B cell (primary cell): ENCODE results near the gene ARMC9. TPM values are rescaled to one million over a fixed set of nuclear protein-coding genes. Genes with fewer than 3 reads are reported as not detected.
A peak's percentile ranks its signal among the peaks of the same experiment; 100 is the strongest.

Experiments
- ATAC-seq: fragments of 200-7000 bp; cut with Tn5 transposase; one replicate; pipeline ENCODE4 v1.10.0; 2021; ENCODE audit warnings: low read depth, mild to moderate bottlenecking, moderate number of reproducible peaks, moderate library complexity
- CTCF ChIA-PET: fragments of 350-600 bp; sonication (Branson Sonifier 250); formaldehyde crosslinking; loops from one replicate; lab custom pipeline; 2021; ENCODE audit warnings: antibody characterized with exemption, inconsistent platforms; lab: Charles Lee
- POLR2A ChIA-PET: fragments of 350-600 bp; sonication (Branson Sonifier 250); formaldehyde crosslinking; loops from one replicate; lab custom pipeline; 2021; ENCODE audit warnings: antibody characterized with exemption; lab: Charles Lee
- DNase-seq: peaks from one replicate; pipeline ENCODE4 v3.0.0; 2013
- H2AFZ ChIP-seq: 2 replicates; pipeline ENCODE4 v1.6.1; 2012; ENCODE audit warnings: mild to moderate bottlenecking, low read depth, low read length; ENCODE audit not compliant: insufficient read depth, poor library complexity, severe bottlenecking
- H3K27ac ChIP-seq, 2 donors: 1 replicate in 1 of 2; 2 replicates in 1 of 2; pipeline ENCODE4 v1.5.1; 2012 to 2013; ENCODE audit warnings: low read length in 2 of 2, mild to moderate bottlenecking in 2 of 2, moderate library complexity in 1 of 2
- H3K27me3 ChIP-seq, 4 experiments: fragments of 200-600 bp in 1 of 4; sonication (generic) in 1 of 4; replicated peaks in 1 of 4; 1 replicate in 2 of 4; 2 replicates in 2 of 4; pipeline versions ENCODE4 v1.6.1 to v1.7.0; 2013 to 2016; ENCODE audit warnings: low read length in 3 of 4, mild to moderate bottlenecking in 2 of 4, mixed read lengths in 1 of 4, moderate library complexity in 1 of 4; ENCODE audit not compliant: insufficient read depth in 4 of 4, control insufficient read depth in 3 of 4; ENCODE audit errors: control extremely low read depth in 1 of 4
- H3K36me3 ChIP-seq, 2 experiments: replicated peaks in 1 of 2; 1 replicate in 1 of 2; 2 replicates in 1 of 2; pipeline versions ENCODE4 v1.6.1 to v1.7.1; 2013; ENCODE audit warnings: low read length in 1 of 2; ENCODE audit not compliant: insufficient read depth in 2 of 2, control insufficient read depth in 1 of 2; ENCODE audit errors: control extremely low read depth in 1 of 2, extremely low read depth in 1 of 2
- H3K4me1 ChIP-seq, 2 donors: fragments of 200-600 bp in 1 of 2; sonication (generic) in 1 of 2; 1 replicate in 1 of 2; 2 replicates in 1 of 2; pipeline versions ENCODE4 v1.5.1 to v1.6.1; 2013 to 2017; ENCODE audit warnings: low read length in 2 of 2; ENCODE audit not compliant: control insufficient read depth in 2 of 2, insufficient read depth in 2 of 2
- H3K4me2 ChIP-seq: replicated peaks from 2 replicates; pipeline ENCODE3; 2012; ENCODE audit warnings: mild to moderate bottlenecking, low read depth, low read length; ENCODE audit not compliant: poor library complexity, severe bottlenecking
- H3K4me3 ChIP-seq, 5 experiments: fragments of 200-600 bp in 1 of 5; sonication (generic) in 1 of 5; 1 replicate in 3 of 5; 2 replicates in 2 of 5; pipeline versions ENCODE4 v1.5.1 to v1.7.0; 2011 to 2016; ENCODE audit warnings: low read length in 4 of 5, mild to moderate bottlenecking in 4 of 5, low read depth in 2 of 5, control low read depth in 1 of 5, moderate library complexity in 1 of 5; ENCODE audit not compliant: insufficient read depth in 1 of 5; ENCODE audit errors: control extremely low read depth in 1 of 5, extremely low read depth in 1 of 5
- H3K79me2 ChIP-seq: fragments of 200-600 bp; sonication (generic); one replicate; pipeline ENCODE4 v1.6.0; 2016; ENCODE audit warnings: low read length; ENCODE audit not compliant: control insufficient read depth, insufficient read depth
- H3K9ac ChIP-seq: fragments of 200-600 bp; sonication (generic); 2 replicates; pipeline ENCODE4 v1.6.1; 2017; ENCODE audit warnings: mild to moderate bottlenecking, low read length, moderate library complexity
- H3K9me3 ChIP-seq, 3 donors: one replicate each; pipeline versions ENCODE4 v1.6.1 to v1.7.1; 2013; ENCODE audit warnings: low read length in 2 of 3; ENCODE audit not compliant: control insufficient read depth in 2 of 3, insufficient read depth in 1 of 3; ENCODE audit errors: control extremely low read depth in 1 of 3
- H4K20me1 ChIP-seq: 2 replicates; pipeline ENCODE4 v1.6.0; 2012; ENCODE audit warnings: mild to moderate bottlenecking, low read length; ENCODE audit not compliant: insufficient read depth, control insufficient read depth, poor library complexity, severe bottlenecking
- H3K27ac Mint-ChIP-seq: one replicate; pipeline ENCODE4 v1.8.0; 2021; ENCODE audit warnings: mixed read lengths
- H3K27me3 Mint-ChIP-seq: one replicate; pipeline ENCODE4 v1.8.0; 2021; ENCODE audit warnings: mixed read lengths
- H3K4me1 Mint-ChIP-seq: one replicate; pipeline ENCODE4 v1.8.0; 2021; ENCODE audit warnings: mixed read lengths
- H3K4me3 Mint-ChIP-seq: one replicate; pipeline ENCODE4 v1.8.0; 2021; ENCODE audit warnings: mixed read lengths
- H3K9me3 Mint-ChIP-seq: one replicate; pipeline ENCODE4 v1.8.0; 2022; ENCODE audit warnings: mixed read lengths; ENCODE audit not compliant: insufficient read depth
- EZH2 ChIP-seq: IDR thresholded peaks from 2 replicates; pipeline ENCODE4 v1.6.1; 2012; ENCODE audit warnings: borderline replicate concordance, low read depth, mild to moderate bottlenecking, moderate library complexity, low read length; ENCODE audit not compliant: insufficient read depth, poor library complexity, severe bottlenecking
- WGBS: methylation state at CpG from one replicate; pipeline ENCODE4 v1.1.5; 2013; ENCODE audit warnings: missing lambda C conversion rate; ENCODE audit not compliant: insufficient coverage; 5-methylcytosine and 5-hydroxymethylcytosine counted together
- intact Hi-C: fragments of 100-400 bp; cut with micrococcal nuclease; formaldehyde crosslinking; loops from one replicate; pipeline ENCODE4 v1.10.0; 2022
- polyA plus RNA-seq: library from polyadenylated mRNA; depleted of rRNA; stranded (reverse); fragments of >200 nt; gene quantifications from 2 replicates; pipeline ENCODE4 v1.2.3, GENCODE V29; 2012
- total RNA-seq, 2 donors: library from RNA; stranded (reverse); fragments of 120-200 nt in 1 of 2; gene quantifications; 1 replicate in 1 of 2; 2 replicates in 1 of 2; pipeline versions ENCODE4 v1.2.3 to v1.2.4, GENCODE V29; 2013 to 2022
- TF ChIP-seq, protein P1 (sequence below): fragments of 200-600 bp; IDR thresholded peaks from one replicate; pipeline ENCODE4 v1.8.0; 2022; ENCODE audit warnings: antibody characterized with exemption, mild to moderate bottlenecking

Gene ARMC9
- total and polyA plus RNA-seq, 2 donors (not counting 1 experiment from before 2014, with no cell fraction given), result 0.40 to 5.4 TPM

DNA sequence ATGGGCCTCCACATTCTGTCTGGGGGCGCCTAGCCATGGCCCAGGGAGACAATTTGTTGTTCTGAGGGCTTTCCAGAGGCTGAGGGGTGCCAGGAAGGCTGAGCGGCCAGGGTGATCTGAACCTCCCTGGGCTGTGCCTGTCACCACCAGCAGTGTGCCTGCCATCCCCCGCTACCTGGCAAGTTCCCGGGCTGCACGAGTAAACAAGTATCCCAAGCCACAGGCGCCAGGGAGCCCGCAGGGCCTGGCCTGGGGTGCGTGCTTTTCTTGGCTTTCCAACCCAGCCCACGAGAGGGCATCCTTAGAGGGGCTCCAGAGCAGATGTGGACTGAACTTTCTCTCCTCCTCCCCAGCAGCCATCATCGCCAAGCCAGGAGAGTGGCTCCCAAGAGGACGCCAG, 162.0 kb downstream of the ARMC9 start:
- Histone ChIP-seq H3K27me3 (no peaks in the 10 kb centered on the region), H4K20me1 (no peaks in the 10 kb centered on the region), H2AFZ (no peak overlapping the region), H3K36me3 (no peaks in the 10 kb centered on the region), H3K4me3 (no peak overlapping the region), H3K9me3 (no peaks in the 10 kb centered on the region), H3K4me2 (no peak overlapping the region), H3K9ac (no peak overlapping the region), H3K79me2 (no peaks in the 10 kb centered on the region), H3K4me1 (peaks cover 17 to 23% of the 10 kb centered on the region in 2 donors), H3K27ac (no peak overlapping the region)
- ChIA-PET POLR2A (no interaction called here), CTCF (no interaction called here)
- Mint-ChIP-seq H3K27ac (no peak overlapping the region), H3K27me3 (no peaks in the 10 kb centered on the region), H3K9me3 (no peaks in the 10 kb centered on the region), H3K4me1 (peaks cover 25% of the 10 kb centered on the region), H3K4me3 (no peak overlapping the region)
- no peak for DNase-seq
- WGBS, result 97% methylated on average over 11 of the region's 11 CpGs
- intact Hi-C loops, result no loop called here
- no peak for ATAC-seq
- TF ChIP-seq EZH2, result no peak
- TF ChIP-seq, protein P1, sequence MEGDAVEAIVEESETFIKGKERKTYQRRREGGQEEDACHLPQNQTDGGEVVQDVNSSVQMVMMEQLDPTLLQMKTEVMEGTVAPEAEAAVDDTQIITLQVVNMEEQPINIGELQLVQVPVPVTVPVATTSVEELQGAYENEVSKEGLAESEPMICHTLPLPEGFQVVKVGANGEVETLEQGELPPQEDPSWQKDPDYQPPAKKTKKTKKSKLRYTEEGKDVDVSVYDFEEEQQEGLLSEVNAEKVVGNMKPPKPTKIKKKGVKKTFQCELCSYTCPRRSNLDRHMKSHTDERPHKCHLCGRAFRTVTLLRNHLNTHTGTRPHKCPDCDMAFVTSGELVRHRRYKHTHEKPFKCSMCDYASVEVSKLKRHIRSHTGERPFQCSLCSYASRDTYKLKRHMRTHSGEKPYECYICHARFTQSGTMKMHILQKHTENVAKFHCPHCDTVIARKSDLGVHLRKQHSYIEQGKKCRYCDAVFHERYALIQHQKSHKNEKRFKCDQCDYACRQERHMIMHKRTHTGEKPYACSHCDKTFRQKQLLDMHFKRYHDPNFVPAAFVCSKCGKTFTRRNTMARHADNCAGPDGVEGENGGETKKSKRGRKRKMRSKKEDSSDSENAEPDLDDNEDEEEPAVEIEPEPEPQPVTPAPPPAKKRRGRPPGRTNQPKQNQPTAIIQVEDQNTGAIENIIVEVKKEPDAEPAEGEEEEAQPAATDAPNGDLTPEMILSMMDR, result no peak

DNA sequence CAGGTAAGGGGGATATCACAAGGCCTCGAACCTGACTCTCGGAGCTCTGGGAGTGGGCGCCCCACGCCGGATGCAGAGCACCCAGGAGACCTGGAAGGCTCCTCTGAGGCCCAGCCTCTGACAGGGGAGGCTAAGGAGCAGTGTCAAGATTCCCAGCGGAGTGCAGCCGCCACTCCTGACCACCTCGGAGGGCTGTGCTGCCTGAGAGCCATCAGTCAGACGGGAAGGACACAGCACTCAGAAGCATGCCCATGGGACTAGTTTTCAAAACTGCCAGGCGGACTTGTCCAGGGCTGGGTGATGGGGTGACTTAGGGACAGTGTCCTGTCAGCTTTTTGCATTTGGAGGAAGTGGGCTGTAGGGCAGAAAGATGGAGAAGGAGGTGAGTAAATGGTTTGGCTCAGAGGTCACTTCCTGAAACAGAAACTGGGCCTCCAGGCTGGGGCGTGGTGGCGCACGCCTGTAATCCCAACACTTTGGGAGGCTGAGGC, 162.5 kb downstream of the ARMC9 start:
- Histone ChIP-seq H3K36me3 (no peaks in the 10 kb centered on the region), H3K27ac (no peak overlapping the region), H3K79me2 (no peaks in the 10 kb centered on the region), H3K4me1 (peaks cover 17 to 23% of the 10 kb centered on the region in 2 donors), H3K9ac (no peak overlapping the region), H3K9me3 (no peaks in the 10 kb centered on the region), H4K20me1 (no peaks in the 10 kb centered on the region), H3K27me3 (no peaks in the 10 kb centered on the region), H3K4me3 (no peak overlapping the region), H3K4me2 (no peak overlapping the region), H2AFZ (no peak overlapping the region)
- H3K27ac Mint-ChIP-seq, result peak overlapping the region; percentile 53
- TF ChIP-seq, protein P1, result no peak
- TF ChIP-seq EZH2, result no peak
- no peak for ATAC-seq
- ChIA-PET POLR2A (interaction anchor here (2.2 kb wide), 1 partner anchor 32 kb away, joined by 9 read pairs; no protein-coding TSS in a partner anchor), CTCF (interaction anchor here (1.0 to 1.8 kb wide), 2 partner anchors 39 to 64 kb away, joined by 4 to 6 read pairs; no protein-coding TSS in a partner anchor)
- H3K27me3 Mint-ChIP-seq, result no peaks in the 10 kb centered on the region
- DNase-seq, result no peak
- intact Hi-C loops, result no loop called here
- peak overlapping the region; percentile 34 for H3K4me3 Mint-ChIP-seq
- no peaks in the 10 kb centered on the region for H3K9me3 Mint-ChIP-seq
- WGBS, result over 99% methylated on average over 10 of the region's 13 CpGs
- peaks cover 25% of the 10 kb centered on the region for H3K4me1 Mint-ChIP-seq
